IPS-18c (cell line): ENCODE measurements around the gene FSIP1.

ENCODE experiments used
- H3K4me3 ChIP-seq: 2 replicates; pipeline ENCODE4 v1.7.0; 2013; ENCODE audit warnings: low read depth, mild to moderate bottlenecking, low read length, moderate library complexity; ENCODE audit not compliant: insufficient read depth
- H3K9me3 ChIP-seq: one replicate; pipeline ENCODE4 v1.6.1; 2013; ENCODE audit warnings: mild to moderate bottlenecking, low read length, moderate library complexity; ENCODE audit not compliant: control insufficient read depth, insufficient read depth

Gene FSIP1

GRCh38 chr15:39552556-39552955, 230.1 kb downstream of the FSIP1 start:
- no peak overlapping the region for H3K4me3 ChIP-seq

GRCh38 chr15:39551476-39551875, 231.2 kb downstream of the FSIP1 start:
- no peak overlapping the region for H3K4me3 ChIP-seq
- H3K9me3 ChIP-seq: no peaks in the 10 kb centered on the region

More at GRCh38 chr15:39552556-39552955, 230.1 kb downstream of the FSIP1 start:
- no peaks in the 10 kb centered on the region for H3K9me3 ChIP-seq
